OCI-LY7 (cell line): ENCODE results near the gene GLS2.
"Not testable (repeated sequence)": the region's sequence is repeated elsewhere in the genome, so short reads cannot be mapped to it uniquely, and the experiment has no call there.

Experiments used
- CTCF ChIP-seq: fragments of 200-600 bp; sonication (generic); conservative IDR thresholded peaks from 2 replicates; pipeline ENCODE4 v1.5.1; 2014; ENCODE audit warnings: mild to moderate bottlenecking, antibody characterized with exemption, low read length, moderate library complexity, mixed read lengths
- EZH2phosphoT487 ChIP-seq: fragments of 200-600 bp; sonication (generic); IDR thresholded peaks from 2 replicates; pipeline ENCODE4 v1.6.1; 2018; ENCODE audit warnings: low read depth, borderline replicate concordance, mild to moderate bottlenecking, mixed run types, antibody characterized with exemption, low read length, moderate library complexity, mixed read lengths

- TF ChIP-seq CTCF, EZH2phosphoT487: not testable (repeated sequence)
Measured at GRCh38 chr12:56443208-56443607, 44.8 kb downstream of the GLS2 start.
